ENCODE measurements around the gene PSMD11.

PSMD11 gene

DNA sequence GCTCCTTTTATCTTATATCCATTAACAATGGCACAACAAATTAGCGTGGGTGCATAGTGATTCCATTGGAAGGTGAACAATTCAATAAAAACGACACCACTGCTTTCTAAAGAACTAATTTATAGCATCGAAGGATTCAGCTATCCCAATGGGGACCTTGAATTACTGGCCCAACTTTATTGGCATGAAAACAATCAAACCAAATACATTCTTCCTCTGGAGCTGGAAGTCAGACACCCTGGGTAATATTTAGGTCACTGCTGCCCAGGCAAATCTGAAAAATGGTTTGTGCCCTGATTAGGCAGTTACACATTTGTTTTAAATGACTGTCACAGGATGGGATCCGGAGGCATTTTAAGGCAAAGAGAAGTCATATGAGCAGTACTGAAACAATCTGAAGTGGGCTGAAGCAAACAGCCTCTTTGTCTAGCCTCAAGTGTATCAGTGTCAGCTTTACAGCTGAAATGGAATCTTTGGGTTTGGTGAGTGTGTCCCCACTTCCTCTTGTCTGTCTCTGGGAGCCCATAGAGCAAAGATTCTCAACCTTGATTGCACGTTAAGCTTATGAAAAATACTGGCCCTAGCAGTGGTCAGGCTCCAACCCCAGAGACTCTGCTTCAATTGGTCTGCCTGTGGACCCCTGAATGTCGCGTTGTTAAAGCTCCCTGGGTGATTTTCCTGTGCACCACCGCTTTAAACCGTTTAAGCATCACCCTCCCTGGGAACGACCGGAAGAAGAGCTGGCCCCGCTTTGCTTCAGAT lies 72.8 kb downstream of the PSMD11 start:
- no peaks in the 10 kb centered on the region for H3K36me3 ChIP-seq (ENCODE audit: control insufficient read depth in 1 of 2, insufficient read depth in 2 of 2, low read length in 2 of 2)
- no peak overlapping the region for H2BK12ac ChIP-seq (ENCODE audit: low read length)
- H3K4ac ChIP-seq (ENCODE audit: low read depth, low read length), result no peak overlapping the region
- H3K18ac ChIP-seq (ENCODE audit: low read length), result no peak overlapping the region
- H3K14ac ChIP-seq (ENCODE audit: low read length), result no peak overlapping the region
- no peak overlapping the region for H2AK5ac ChIP-seq (ENCODE audit: low read length)
- H3K9ac ChIP-seq (ENCODE audit: low read length), result no peak overlapping the region
- H4K91ac ChIP-seq (ENCODE audit: low read depth, low read length), result no peak overlapping the region
- no peak for DNase-seq
- H3K9me3 ChIP-seq (ENCODE audit: insufficient read depth, low read depth, low read length), result peaks cover 2% of the 10 kb centered on the region
- H3K27ac ChIP-seq (ENCODE audit: low read depth, low read length), result no peak overlapping the region
- H3K4me1 ChIP-seq (ENCODE audit: control insufficient read depth in 1 of 2, insufficient read depth in 2 of 2, low read length in 2 of 2), result peaks cover 7 to 14% of the 10 kb centered on the region in 2 experiments
- H3K79me1 ChIP-seq (ENCODE audit: low read length), result peaks cover 5% of the 10 kb centered on the region
- no CpG with 5 or more reads among the region's 12 CpGs for WGBS (ENCODE audit: extremely low coverage, insufficient coverage, insufficient read length)
- H4K8ac ChIP-seq (ENCODE audit: low read depth, low read length), result no peak overlapping the region
- H2AFZ ChIP-seq (ENCODE audit: insufficient read depth, low read length, poor library complexity), result no peak overlapping the region
- H2BK5ac ChIP-seq (ENCODE audit: low read depth, low read length, poor library complexity), result no peak overlapping the region
- H3K4me3 ChIP-seq (ENCODE audit: low read depth, low read length), result no peak overlapping the region
- H3K23ac ChIP-seq (ENCODE audit: low read length), result no peak overlapping the region
- no peaks in the 10 kb centered on the region for H3K79me2 ChIP-seq (ENCODE audit: control insufficient read depth, insufficient read depth, low read length, poor library complexity)
- no peak overlapping the region for H3K4me2 ChIP-seq (ENCODE audit: low read length)
- no peak overlapping the region for H4K12ac ChIP-seq (ENCODE audit: low read depth, low read length)
- H3K27me3 ChIP-seq (ENCODE audit: insufficient read depth, low read length), result no peaks in the 10 kb centered on the region
- H2BK120ac ChIP-seq (ENCODE audit: insufficient read depth, low read length, poor library complexity), result no peak overlapping the region

DNA sequence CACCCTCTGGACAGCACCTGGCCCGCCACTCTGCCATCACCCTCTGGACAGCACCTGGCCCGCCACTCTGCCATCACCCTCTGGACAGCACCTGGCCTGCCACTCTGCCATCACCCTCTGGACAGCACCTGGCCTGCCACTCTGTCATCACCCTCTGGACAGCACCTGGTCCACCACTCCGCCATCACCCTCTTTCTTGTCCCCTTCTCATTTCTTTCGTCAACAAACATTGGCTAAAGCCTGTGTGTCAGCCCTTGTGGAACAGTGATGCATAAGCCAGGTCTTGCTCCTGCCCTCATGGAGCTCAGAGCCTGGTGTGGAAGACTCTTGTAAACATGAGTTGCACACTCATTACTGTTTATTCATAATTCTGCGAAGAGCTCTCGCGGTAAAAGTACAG lies 73.7 kb downstream of the PSMD11 start:
- peaks cover 2% of the 10 kb centered on the region for H3K9me3 ChIP-seq (ENCODE audit: insufficient read depth, low read depth, low read length)
- WGBS (ENCODE audit: extremely low coverage, insufficient coverage, insufficient read length), result no CpG with 5 or more reads among the region's 7 CpGs
- H3K9ac ChIP-seq (ENCODE audit: low read length), result no peak overlapping the region

DNA sequence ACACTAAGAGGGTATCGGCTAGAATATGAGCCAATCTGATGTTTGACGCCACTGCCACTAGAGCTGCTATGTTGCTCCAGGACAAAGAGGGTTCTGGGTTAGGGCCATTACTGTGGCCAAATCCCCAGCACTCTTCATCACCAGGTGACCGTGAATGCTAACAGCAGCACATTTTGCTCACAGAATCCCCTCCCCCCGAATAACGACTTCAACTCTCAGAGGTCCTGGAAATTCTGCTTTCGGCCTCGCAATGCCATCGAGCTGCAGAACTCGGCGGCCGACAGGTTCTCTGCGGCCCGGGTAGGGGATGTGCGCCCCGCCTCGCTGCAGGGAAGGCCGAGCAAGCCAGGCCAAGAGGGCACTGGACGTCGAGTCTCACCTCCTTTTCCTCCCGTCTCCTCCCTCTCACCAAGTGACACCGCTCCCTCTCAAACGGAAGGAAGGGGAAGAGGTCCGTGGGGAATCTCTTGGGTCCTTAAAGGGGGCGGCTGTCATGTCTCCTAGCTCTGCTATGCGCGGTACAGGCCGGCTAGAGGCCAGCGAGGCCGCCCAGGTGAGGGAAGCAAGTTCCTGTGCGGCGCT lies 74.4 kb downstream of the PSMD11 start:
- H3K23ac ChIP-seq (ENCODE audit: low read length), result no peak overlapping the region
- H2BK12ac ChIP-seq (ENCODE audit: low read length), result no peak overlapping the region
- no peak for DNase-seq
- no peak overlapping the region for H4K12ac ChIP-seq (ENCODE audit: low read depth, low read length)
- H3K18ac ChIP-seq (ENCODE audit: low read length), result no peak overlapping the region
- H3K14ac ChIP-seq (ENCODE audit: low read length), result peak overlapping the region; percentile 3
- H2AK5ac ChIP-seq (ENCODE audit: low read length), result no peak overlapping the region
- peaks cover 5% of the 10 kb centered on the region for H3K79me1 ChIP-seq (ENCODE audit: low read length)
- no peak overlapping the region for H3K27ac ChIP-seq (ENCODE audit: low read depth, low read length)
- H2BK5ac ChIP-seq (ENCODE audit: low read depth, low read length, poor library complexity), result no peak overlapping the region
- H4K8ac ChIP-seq (ENCODE audit: low read depth, low read length), result peak overlapping the region; percentile 16
- H3K36me3 ChIP-seq (ENCODE audit: control insufficient read depth in 1 of 2, insufficient read depth in 2 of 2, low read length in 2 of 2), result no peaks in the 10 kb centered on the region
- no peak overlapping the region for H4K91ac ChIP-seq (ENCODE audit: low read depth, low read length)
- no peak overlapping the region for H2AFZ ChIP-seq (ENCODE audit: insufficient read depth, low read length, poor library complexity)
- H3K27me3 ChIP-seq (ENCODE audit: insufficient read depth, low read length), result no peaks in the 10 kb centered on the region
- H3K9ac ChIP-seq (ENCODE audit: low read length), result peak overlapping the region; percentile 21
- peak overlapping the region; percentile 54 for H3K4me3 ChIP-seq (ENCODE audit: low read depth, low read length)
- H3K4me2 ChIP-seq (ENCODE audit: low read length), result peak overlapping the region; percentile 65
- no peak overlapping the region for H2BK120ac ChIP-seq (ENCODE audit: insufficient read depth, low read length, poor library complexity)
- H3K4ac ChIP-seq (ENCODE audit: low read depth, low read length), result no peak overlapping the region
- H3K79me2 ChIP-seq (ENCODE audit: control insufficient read depth, insufficient read depth, low read length, poor library complexity), result no peaks in the 10 kb centered on the region
- H3K4me1 ChIP-seq (ENCODE audit: control insufficient read depth in 1 of 2, insufficient read depth in 2 of 2, low read length in 2 of 2), result peaks cover 7 to 14% of the 10 kb centered on the region in 2 experiments
- no CpG with 5 or more reads among the region's 31 CpGs for WGBS (ENCODE audit: extremely low coverage, insufficient coverage, insufficient read length)
- peaks cover 2% of the 10 kb centered on the region for H3K9me3 ChIP-seq (ENCODE audit: insufficient read depth, low read depth, low read length)

More for the DNA sequence above, 73.7 kb downstream of the PSMD11 start:
- Histone ChIP-seq H2AFZ (ENCODE audit: insufficient read depth, low read length, poor library complexity) (no peak overlapping the region), H2BK120ac (ENCODE audit: insufficient read depth, low read length, poor library complexity) (no peak overlapping the region), H3K4me3 (ENCODE audit: low read depth, low read length) (no peak overlapping the region), H4K91ac (ENCODE audit: low read depth, low read length) (no peak overlapping the region), H3K27me3 (ENCODE audit: insufficient read depth, low read length) (no peaks in the 10 kb centered on the region), H3K79me2 (ENCODE audit: control insufficient read depth, insufficient read depth, low read length, poor library complexity) (no peaks in the 10 kb centered on the region), H2BK12ac (ENCODE audit: low read length) (no peak overlapping the region), H3K14ac (ENCODE audit: low read length) (no peak overlapping the region), H4K8ac (ENCODE audit: low read depth, low read length) (no peak overlapping the region), H3K79me1 (ENCODE audit: low read length) (peaks cover 5% of the 10 kb centered on the region), H2AK5ac (ENCODE audit: low read length) (no peak overlapping the region), H3K4me2 (ENCODE audit: low read length) (no peak overlapping the region), H3K36me3 (ENCODE audit: control insufficient read depth in 1 of 2, insufficient read depth in 2 of 2, low read length in 2 of 2) (no peaks in the 10 kb centered on the region), H3K4ac (ENCODE audit: low read depth, low read length) (no peak overlapping the region), H4K12ac (ENCODE audit: low read depth, low read length) (no peak overlapping the region), H2BK5ac (ENCODE audit: low read depth, low read length, poor library complexity) (no peak overlapping the region), H3K18ac (ENCODE audit: low read length) (no peak overlapping the region), H3K4me1 (ENCODE audit: control insufficient read depth in 1 of 2, insufficient read depth in 2 of 2, low read length in 2 of 2) (peaks cover 7 to 14% of the 10 kb centered on the region in 2 experiments), H3K23ac (ENCODE audit: low read length) (no peak overlapping the region), H3K27ac (ENCODE audit: low read depth, low read length) (no peak overlapping the region)
- no peak for DNase-seq

GRCh38 chr17:32519228-32520103 lies 75.2 kb downstream of the PSMD11 start:
- H3K4me2 ChIP-seq (ENCODE audit: low read length), result peak overlapping the region; percentile 65
- no peaks in the 10 kb centered on the region for H3K27me3 ChIP-seq (ENCODE audit: insufficient read depth, low read length)
- no peak overlapping the region for H3K18ac ChIP-seq (ENCODE audit: low read length)
- H3K9ac ChIP-seq (ENCODE audit: low read length), result peak overlapping the region; percentile 21
- no peak overlapping the region for H4K12ac ChIP-seq (ENCODE audit: low read depth, low read length)
- H3K23ac ChIP-seq (ENCODE audit: low read length), result no peak overlapping the region
- H3K4ac ChIP-seq (ENCODE audit: low read depth, low read length), result no peak overlapping the region
- peak overlapping the region; percentile 62 for H4K91ac ChIP-seq (ENCODE audit: low read depth, low read length)
- H3K9me3 ChIP-seq (ENCODE audit: insufficient read depth, low read depth, low read length), result peaks cover 2% of the 10 kb centered on the region
- no peaks in the 10 kb centered on the region for H3K36me3 ChIP-seq (ENCODE audit: control insufficient read depth in 1 of 2, insufficient read depth in 2 of 2, low read length in 2 of 2)
- DNase-seq, result peak; percentile 18 to 36
- peak overlapping the region; percentile 54 for H3K4me3 ChIP-seq (ENCODE audit: low read depth, low read length)
- H2BK12ac ChIP-seq (ENCODE audit: low read length), result no peak overlapping the region
- H3K79me1 ChIP-seq (ENCODE audit: low read length), result peaks cover 5% of the 10 kb centered on the region
- WGBS (ENCODE audit: extremely low coverage, insufficient coverage, insufficient read length), result no CpG with 5 or more reads among the region's 61 CpGs
- no peak overlapping the region for H2AK5ac ChIP-seq (ENCODE audit: low read length)
- H3K27ac ChIP-seq (ENCODE audit: low read depth, low read length), result peak overlapping the region; percentile 28
- peak overlapping the region; percentile 16 for H4K8ac ChIP-seq (ENCODE audit: low read depth, low read length)
- H3K4me1 ChIP-seq (ENCODE audit: control insufficient read depth in 1 of 2, insufficient read depth in 2 of 2, low read length in 2 of 2), result peaks cover 7 to 14% of the 10 kb centered on the region in 2 experiments
- H2AFZ ChIP-seq (ENCODE audit: insufficient read depth, low read length, poor library complexity), result no peak overlapping the region
- H2BK5ac ChIP-seq (ENCODE audit: low read depth, low read length, poor library complexity), result no peak overlapping the region
- peak overlapping the region; percentile 39 for H3K14ac ChIP-seq (ENCODE audit: low read length)
- H3K79me2 ChIP-seq (ENCODE audit: control insufficient read depth, insufficient read depth, low read length, poor library complexity), result no peaks in the 10 kb centered on the region
- H2BK120ac ChIP-seq (ENCODE audit: insufficient read depth, low read length, poor library complexity), result no peak overlapping the region

All from trophoblast cell (in vitro differentiated cells and primary cell).